Neural cell (in vitro differentiated cells): Measurements from ENCODE around the gene APBA2. TPM values are rescaled to one million over a fixed set of nuclear protein-coding genes. Genes with fewer than 3 reads are reported as not detected.

ENCODE experiments used
- H2AFZ ChIP-seq: fragments of 200-600, 300-800 bp; sonication (generic), shearing (Covaris generic); 2 replicates; pipeline ENCODE4 v1.6.0; 2014; ENCODE audit warnings: low read depth, mild to moderate bottlenecking, antibody characterized with exemption, low read length, moderate library complexity
- H3F3A ChIP-seq: fragments of 200-600 bp; shearing (Covaris generic); 2 replicates; pipeline ENCODE4 v1.6.1; 2016; ENCODE audit warnings: mild to moderate bottlenecking, moderate library complexity, mixed read lengths, antibody characterized with exemption, low read length; ENCODE audit not compliant: insufficient read depth, poor library complexity, severe bottlenecking
- H3K27ac ChIP-seq: fragments of 200-600, 300-800 bp; sonication (generic), shearing (Covaris generic); 2 replicates; pipeline ENCODE4 v1.5.1; 2014; ENCODE audit warnings: mild to moderate bottlenecking, low read length, moderate library complexity
- H3K27me3 ChIP-seq: fragments of 300-800, 200-600 bp; sonication (generic), shearing (Covaris generic); 2 replicates; pipeline ENCODE4 v1.6.0; 2014; ENCODE audit warnings: mild to moderate bottlenecking, low read depth, low read length, moderate library complexity; ENCODE audit not compliant: insufficient read depth
- H3K36me3 ChIP-seq: fragments of 300-800, 200-600 bp; sonication (generic), shearing (Covaris generic); 2 replicates; pipeline ENCODE4 v1.5.1; 2014; ENCODE audit warnings: mild to moderate bottlenecking, antibody characterized with exemption, low read length, moderate library complexity; ENCODE audit not compliant: insufficient read depth
- H3K4me2 ChIP-seq: fragments of 300-800, 200-600 bp; sonication (generic), shearing (Covaris generic); 2 replicates; pipeline ENCODE4 v1.6.0; 2014; ENCODE audit warnings: mild to moderate bottlenecking, low read length
- H3K4me3 ChIP-seq: fragments of 300-800, 200-600 bp; sonication (generic), shearing (Covaris generic); 2 replicates; pipeline ENCODE4 v1.5.1; 2014; ENCODE audit warnings: mild to moderate bottlenecking, low read length, moderate library complexity
- H3K79me2 ChIP-seq: fragments of 200-600 bp; shearing (Covaris generic); replicated peaks from 2 replicates; pipeline ENCODE4 v1.6.0; 2014; ENCODE audit warnings: mild to moderate bottlenecking, low read length, moderate library complexity; ENCODE audit not compliant: insufficient read depth
- H3K9ac ChIP-seq: fragments of 300-800, 200-600 bp; sonication (generic), shearing (Covaris generic); 2 replicates; pipeline ENCODE4 v1.6.1; 2016; ENCODE audit warnings: mild to moderate bottlenecking, low read length, mixed read lengths
- H3K9me2 ChIP-seq: fragments of 200-600 bp; shearing (Covaris generic); 2 replicates; pipeline ENCODE4 v1.6.1; 2016; ENCODE audit warnings: mild to moderate bottlenecking, low read length, mixed read lengths; ENCODE audit not compliant: insufficient read depth
- H3K9me3 ChIP-seq: fragments of 200-600, 300-800 bp; sonication (generic), shearing (Covaris generic); 2 replicates; pipeline ENCODE4 v1.6.1; 2016; ENCODE audit warnings: mild to moderate bottlenecking, mixed run types, low read length, moderate library complexity, mixed read lengths
- H4K20me1 ChIP-seq: fragments of 200-600 bp; shearing (Covaris generic); 2 replicates; pipeline ENCODE4 v1.6.1; 2016; ENCODE audit warnings: mild to moderate bottlenecking, mixed run types; ENCODE audit not compliant: insufficient read depth
- EP300 ChIP-seq: fragments of 450-650 bp; conservative IDR thresholded peaks from 2 replicates; pipeline ENCODE4 v1.6.1; 2014; ENCODE audit warnings: antibody characterized with exemption, mild to moderate bottlenecking, moderate library complexity; ENCODE audit not compliant: poor library complexity, severe bottlenecking
- EZH2 ChIP-seq: fragments of 200-600, 300-800 bp; shearing (Covaris generic), sonication (generic); IDR thresholded peaks from 2 replicates; pipeline ENCODE4 v1.6.1; 2014; ENCODE audit warnings: antibody characterized with exemption, low read length, borderline replicate concordance, mild to moderate bottlenecking; ENCODE audit not compliant: insufficient read depth, poor library complexity, severe bottlenecking
- MXI1 ChIP-seq: fragments of 450-650 bp; conservative IDR thresholded peaks from 2 replicates; pipeline ENCODE4 v1.6.1; 2014; ENCODE audit warnings: antibody characterized with exemption, mild to moderate bottlenecking; ENCODE audit not compliant: poor library complexity, severe bottlenecking
- POLR2AphosphoS5 ChIP-seq: IDR thresholded peaks from 2 replicates; pipeline ENCODE4 v1.6.1; 2012
- RAD21 ChIP-seq: fragments of 450-650 bp; conservative IDR thresholded peaks from 2 replicates; pipeline ENCODE4 v1.6.1; 2014; ENCODE audit warnings: antibody characterized with exemption, mild to moderate bottlenecking, moderate library complexity
- SMC3 ChIP-seq: fragments of 450-650 bp; conservative IDR thresholded peaks from 2 replicates; pipeline ENCODE4 v1.6.1; 2014; ENCODE audit warnings: antibody characterized with exemption, mild to moderate bottlenecking, moderate library complexity; ENCODE audit not compliant: poor library complexity
- TAF1 ChIP-seq: IDR thresholded peaks from 2 replicates; pipeline ENCODE4 v1.6.1; 2012; ENCODE audit warnings: low read depth
- polyA plus RNA-seq: library from polyadenylated mRNA; depleted of rRNA; stranded (reverse); fragments of >200 nt; gene quantifications from 2 replicates; pipeline ENCODE4 v1.2.3, GENCODE V29; 2014
- TF ChIP-seq, protein P1 (sequence below): IDR thresholded peaks from 2 replicates; pipeline ENCODE4 v1.6.1; 2012; ENCODE audit warnings: borderline replicate concordance
- TF ChIP-seq, protein P2 (sequence below): fragments of 450-650 bp; IDR thresholded peaks from 2 replicates; pipeline ENCODE4 v1.5.1; 2014; ENCODE audit warnings: antibody characterized with exemption, mild to moderate bottlenecking, moderate library complexity; ENCODE audit not compliant: poor library complexity, severe bottlenecking

Gene APBA2
- polyA plus RNA-seq, 1 donor from 2014 or later, result 134 TPM

DNA sequence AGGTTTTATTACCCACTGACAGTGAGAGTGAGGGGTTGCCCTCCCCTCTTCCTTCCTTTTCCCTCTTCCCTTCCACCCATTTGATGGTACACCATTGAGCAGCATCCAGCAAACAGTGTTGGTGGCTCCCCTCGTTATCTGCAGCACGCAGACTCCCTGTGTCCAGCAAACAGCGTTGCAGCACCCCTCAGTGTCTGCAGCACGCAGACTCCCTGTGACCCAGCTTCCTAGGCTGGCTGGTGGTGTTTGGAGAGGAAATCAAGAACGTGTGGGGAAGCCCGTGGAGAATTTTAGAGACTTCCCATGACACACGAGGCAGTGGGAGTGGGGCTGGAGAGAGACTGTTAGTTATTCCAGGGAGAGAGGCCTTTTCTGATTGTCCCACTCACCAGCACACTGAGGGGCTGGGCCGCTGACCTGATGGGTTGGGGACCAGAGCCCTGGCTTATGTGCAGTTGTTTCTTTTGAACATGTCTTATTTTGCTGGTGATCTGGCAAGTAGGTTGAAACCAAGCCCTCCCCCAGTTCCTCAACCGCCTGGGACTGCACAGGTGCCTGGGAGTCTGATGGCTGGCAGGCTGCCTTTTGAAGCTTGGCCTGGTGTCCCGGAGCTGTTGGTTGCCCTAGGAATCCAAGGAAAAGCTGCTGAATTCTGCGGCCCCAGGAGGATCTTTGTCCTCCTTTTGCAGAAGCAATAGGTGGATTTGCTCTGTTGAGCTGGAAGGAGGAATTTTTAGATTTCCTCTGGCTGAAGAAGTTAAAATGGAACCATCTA, 19.0 kb downstream of the APBA2 start:
- Histone ChIP-seq H3K27ac (no peak overlapping the region), H4K20me1 (no peaks in the 10 kb centered on the region), H3K9me3 (no peaks in the 10 kb centered on the region), H3K27me3 (no peaks in the 10 kb centered on the region), H3K9ac (no peak overlapping the region), H2AFZ (no peak overlapping the region), H3K36me3 (no peaks in the 10 kb centered on the region), H3K4me2 (no peak overlapping the region), H3K4me3 (no peak overlapping the region), H3K79me2 (peaks cover 35% of the 10 kb centered on the region), H3F3A (no peaks in the 10 kb centered on the region), H3K9me2 (no peaks in the 10 kb centered on the region)
- TF ChIP-seq EZH2 (no peak), MXI1 (no peak)
- TF ChIP-seq, protein P1, sequence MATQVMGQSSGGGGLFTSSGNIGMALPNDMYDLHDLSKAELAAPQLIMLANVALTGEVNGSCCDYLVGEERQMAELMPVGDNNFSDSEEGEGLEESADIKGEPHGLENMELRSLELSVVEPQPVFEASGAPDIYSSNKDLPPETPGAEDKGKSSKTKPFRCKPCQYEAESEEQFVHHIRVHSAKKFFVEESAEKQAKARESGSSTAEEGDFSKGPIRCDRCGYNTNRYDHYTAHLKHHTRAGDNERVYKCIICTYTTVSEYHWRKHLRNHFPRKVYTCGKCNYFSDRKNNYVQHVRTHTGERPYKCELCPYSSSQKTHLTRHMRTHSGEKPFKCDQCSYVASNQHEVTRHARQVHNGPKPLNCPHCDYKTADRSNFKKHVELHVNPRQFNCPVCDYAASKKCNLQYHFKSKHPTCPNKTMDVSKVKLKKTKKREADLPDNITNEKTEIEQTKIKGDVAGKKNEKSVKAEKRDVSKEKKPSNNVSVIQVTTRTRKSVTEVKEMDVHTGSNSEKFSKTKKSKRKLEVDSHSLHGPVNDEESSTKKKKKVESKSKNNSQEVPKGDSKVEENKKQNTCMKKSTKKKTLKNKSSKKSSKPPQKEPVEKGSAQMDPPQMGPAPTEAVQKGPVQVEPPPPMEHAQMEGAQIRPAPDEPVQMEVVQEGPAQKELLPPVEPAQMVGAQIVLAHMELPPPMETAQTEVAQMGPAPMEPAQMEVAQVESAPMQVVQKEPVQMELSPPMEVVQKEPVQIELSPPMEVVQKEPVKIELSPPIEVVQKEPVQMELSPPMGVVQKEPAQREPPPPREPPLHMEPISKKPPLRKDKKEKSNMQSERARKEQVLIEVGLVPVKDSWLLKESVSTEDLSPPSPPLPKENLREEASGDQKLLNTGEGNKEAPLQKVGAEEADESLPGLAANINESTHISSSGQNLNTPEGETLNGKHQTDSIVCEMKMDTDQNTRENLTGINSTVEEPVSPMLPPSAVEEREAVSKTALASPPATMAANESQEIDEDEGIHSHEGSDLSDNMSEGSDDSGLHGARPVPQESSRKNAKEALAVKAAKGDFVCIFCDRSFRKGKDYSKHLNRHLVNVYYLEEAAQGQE, result no peak

DNA sequence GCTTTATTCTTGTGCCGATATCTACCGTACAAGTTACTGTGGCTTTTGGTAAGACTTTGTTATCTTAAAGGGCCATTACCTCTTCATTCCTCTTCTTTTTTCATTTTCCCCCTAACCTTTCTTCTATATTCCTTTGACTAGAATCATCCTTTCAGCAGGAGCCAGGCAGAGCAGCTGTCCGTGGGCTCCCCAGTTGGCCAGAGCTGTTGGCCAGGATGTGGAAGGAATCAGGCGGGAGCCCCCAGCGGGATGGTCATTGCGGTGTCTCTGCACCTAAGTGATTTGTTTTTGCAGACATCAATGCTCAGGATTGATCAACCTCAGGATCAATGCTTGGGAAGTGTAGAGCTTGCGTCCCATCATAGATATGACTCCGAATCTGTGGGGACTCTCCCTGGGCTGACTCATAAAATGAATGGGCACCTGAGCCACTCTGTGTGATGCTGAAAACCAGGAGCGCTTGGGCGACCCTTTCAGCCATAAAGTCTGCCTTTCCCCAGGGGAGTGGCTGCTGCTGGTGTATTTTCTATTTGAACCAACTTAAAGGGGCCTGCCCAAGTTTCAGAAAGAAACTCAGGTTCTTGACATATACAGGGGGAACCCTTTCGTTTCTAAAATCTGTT, 21.7 kb downstream of the APBA2 start:
- H4K20me1 ChIP-seq, result no peaks in the 10 kb centered on the region
- H3K27me3 ChIP-seq, result no peaks in the 10 kb centered on the region
- H3K9me2 ChIP-seq, result no peaks in the 10 kb centered on the region
- H3K27ac ChIP-seq, result no peak overlapping the region
- no peaks in the 10 kb centered on the region for H3K9me3 ChIP-seq
- no peak overlapping the region for H3K4me3 ChIP-seq
- no peaks in the 10 kb centered on the region for H3K36me3 ChIP-seq
- TF ChIP-seq TAF1 (no peak), POLR2AphosphoS5 (no peak), SMC3 (no peak), RAD21 (no peak), EP300 (no peak), EZH2 (no peak), MXI1 (no peak)
- TF ChIP-seq, protein P1, result no peak
- TF ChIP-seq, protein P2, sequence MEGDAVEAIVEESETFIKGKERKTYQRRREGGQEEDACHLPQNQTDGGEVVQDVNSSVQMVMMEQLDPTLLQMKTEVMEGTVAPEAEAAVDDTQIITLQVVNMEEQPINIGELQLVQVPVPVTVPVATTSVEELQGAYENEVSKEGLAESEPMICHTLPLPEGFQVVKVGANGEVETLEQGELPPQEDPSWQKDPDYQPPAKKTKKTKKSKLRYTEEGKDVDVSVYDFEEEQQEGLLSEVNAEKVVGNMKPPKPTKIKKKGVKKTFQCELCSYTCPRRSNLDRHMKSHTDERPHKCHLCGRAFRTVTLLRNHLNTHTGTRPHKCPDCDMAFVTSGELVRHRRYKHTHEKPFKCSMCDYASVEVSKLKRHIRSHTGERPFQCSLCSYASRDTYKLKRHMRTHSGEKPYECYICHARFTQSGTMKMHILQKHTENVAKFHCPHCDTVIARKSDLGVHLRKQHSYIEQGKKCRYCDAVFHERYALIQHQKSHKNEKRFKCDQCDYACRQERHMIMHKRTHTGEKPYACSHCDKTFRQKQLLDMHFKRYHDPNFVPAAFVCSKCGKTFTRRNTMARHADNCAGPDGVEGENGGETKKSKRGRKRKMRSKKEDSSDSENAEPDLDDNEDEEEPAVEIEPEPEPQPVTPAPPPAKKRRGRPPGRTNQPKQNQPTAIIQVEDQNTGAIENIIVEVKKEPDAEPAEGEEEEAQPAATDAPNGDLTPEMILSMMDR, result no peak
- H3K4me2 ChIP-seq, result no peak overlapping the region
- H3K9ac ChIP-seq, result no peak overlapping the region
- no peaks in the 10 kb centered on the region for H3F3A ChIP-seq
- H3K79me2 ChIP-seq, result peaks cover 32% of the 10 kb centered on the region
- H2AFZ ChIP-seq, result no peak overlapping the region
